Activated CD8-positive, alpha-beta memory T cell treated with anti-CD3 and anti-CD28 coated beads for 1 hour (primary cell): ENCODE data around the gene KMT2A.
"Not testable (repeated sequence)": the region's sequence is repeated elsewhere in the genome, so short reads cannot be mapped to it uniquely, and the experiment has no call there.

Source experiments
- DNase-seq, 2 donors: peaks; one replicate each; pipeline ENCODE4 v3.0.0-alpha.2; 2020; ENCODE audit warnings: low read depth in 1 of 2; ENCODE audit errors: extremely low read depth in 1 of 2

KMT2A gene

DNA sequence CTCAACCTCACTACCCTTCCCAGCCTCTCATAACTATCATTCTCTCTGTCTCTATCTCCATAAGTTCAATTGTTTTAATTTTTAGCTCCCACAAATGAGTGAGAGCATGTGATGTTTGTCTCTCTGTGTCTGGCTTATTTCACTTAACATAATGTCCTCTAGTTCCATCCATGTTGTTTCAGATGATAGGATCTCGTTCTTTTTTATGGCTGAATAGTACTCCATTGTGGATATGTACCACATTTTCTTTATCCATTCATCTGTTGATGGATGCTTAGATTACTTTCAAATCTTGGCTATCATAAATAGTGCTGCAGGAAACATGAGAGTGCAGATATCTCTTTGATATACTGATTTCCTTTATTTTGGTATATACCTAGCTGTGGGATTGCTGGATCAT, 44.9 kb downstream of the KMT2A start:
- not testable (repeated sequence) for DNase-seq

DNA sequence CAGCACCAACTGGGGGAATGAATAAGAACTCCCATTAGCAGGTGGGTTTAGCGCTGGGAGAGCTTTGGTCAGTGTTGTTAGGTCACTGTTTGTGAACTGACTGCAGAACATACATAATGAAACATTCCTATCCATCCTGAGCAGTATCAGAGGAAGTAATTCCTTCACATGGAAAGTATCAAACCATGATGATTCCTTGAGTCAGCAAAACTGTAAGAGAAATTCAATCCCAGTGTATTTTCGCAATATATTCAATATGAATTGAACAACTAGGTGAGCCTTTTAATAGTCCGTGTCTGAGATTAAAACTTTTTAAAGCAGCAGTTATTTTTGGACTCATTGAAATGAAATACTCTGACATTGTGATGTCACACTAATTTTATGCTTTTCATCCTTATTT, 48.1 kb downstream of the KMT2A start:
- no peak for DNase-seq

DNA sequence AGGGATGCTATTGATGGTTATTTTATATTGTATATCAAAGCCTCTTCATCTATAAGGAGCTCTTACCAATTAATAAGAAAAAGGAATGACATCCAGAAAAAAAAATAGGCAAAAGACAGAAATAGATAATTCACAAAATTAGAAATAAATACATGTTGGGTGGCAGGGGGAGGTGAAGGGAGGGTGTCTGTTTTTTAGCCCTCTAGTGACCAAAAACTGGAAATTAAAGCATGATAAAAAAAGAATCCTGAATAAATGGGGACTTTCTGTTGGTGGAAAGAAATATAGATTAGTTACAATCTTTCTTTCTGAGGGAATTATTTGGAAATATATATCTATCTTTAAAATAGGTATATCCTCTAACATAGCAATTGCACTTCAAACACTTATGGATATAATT, 49.0 kb downstream of the KMT2A start:
- DNase-seq = no peak

DNA sequence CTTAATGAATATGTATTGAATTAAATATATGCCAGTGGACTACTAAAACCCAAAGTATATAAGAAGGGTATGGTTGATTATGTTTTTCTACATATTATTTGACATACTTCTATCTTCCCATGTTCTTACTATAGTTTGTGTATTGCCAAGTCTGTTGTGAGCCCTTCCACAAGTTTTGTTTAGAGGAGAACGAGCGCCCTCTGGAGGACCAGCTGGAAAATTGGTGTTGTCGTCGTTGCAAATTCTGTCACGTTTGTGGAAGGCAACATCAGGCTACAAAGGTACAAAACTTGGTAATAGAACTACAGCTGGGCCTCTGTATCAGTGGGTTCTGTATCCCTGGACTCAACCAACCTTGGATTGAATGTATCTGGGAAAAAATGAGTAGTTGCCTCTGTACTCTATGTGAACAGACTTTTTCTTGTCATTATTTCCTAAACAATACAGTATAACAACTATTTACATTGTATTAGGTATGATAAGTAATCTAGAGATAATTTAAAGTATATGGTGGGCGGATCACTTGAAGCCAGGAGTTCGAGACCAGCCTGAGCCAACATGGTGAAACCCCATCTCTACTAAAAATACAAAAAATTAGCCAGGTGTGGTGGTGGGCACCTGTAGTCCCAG, 52.3 kb downstream of the KMT2A start:
- peak; percentile 62 to 66 for DNase-seq

DNA sequence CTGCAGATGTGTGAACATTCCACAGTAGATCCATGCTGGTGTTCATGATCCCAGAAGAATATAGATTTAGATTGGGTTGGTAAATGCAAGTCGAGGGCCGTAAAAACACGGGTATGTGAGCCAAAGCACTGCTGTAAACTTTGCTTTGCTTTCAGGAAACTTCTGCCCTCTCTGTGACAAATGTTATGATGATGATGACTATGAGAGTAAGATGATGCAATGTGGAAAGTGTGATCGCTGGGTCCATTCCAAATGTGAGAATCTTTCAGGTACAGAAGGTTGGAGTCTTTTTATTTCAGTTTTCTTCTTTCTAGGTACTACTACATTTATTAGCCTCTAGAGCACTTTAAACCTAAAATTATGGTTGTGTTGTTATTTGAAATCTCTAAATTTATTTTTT, 54.7 kb downstream of the KMT2A start:
- no peak for DNase-seq

DNA sequence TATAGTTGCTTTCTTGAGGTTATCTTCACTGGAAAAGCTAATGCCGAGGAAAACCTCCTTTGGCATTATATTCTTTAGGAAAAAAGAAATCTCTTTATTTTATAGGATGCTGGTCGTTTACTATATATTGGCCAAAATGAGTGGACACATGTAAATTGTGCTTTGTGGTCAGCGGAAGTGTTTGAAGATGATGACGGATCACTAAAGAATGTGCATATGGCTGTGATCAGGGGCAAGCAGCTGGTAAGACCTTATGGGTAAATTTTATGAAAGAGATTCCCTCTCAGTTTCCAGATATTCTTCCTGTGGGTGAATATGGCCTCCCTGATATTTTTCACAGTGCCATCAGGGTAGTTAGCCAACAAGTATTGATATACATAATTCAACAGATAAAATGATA, 61.5 kb downstream of the KMT2A start:
- no peak for DNase-seq

DNA sequence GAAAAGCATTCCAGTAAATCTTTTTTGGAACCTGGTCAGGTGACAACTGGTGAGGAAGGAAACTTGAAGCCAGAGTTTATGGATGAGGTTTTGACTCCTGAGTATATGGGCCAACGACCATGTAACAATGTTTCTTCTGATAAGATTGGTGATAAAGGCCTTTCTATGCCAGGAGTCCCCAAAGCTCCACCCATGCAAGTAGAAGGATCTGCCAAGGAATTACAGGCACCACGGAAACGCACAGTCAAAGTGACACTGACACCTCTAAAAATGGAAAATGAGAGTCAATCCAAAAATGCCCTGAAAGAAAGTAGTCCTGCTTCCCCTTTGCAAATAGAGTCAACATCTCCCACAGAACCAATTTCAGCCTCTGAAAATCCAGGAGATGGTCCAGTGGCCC, 66.9 kb downstream of the KMT2A start:
- no peak for DNase-seq

DNA sequence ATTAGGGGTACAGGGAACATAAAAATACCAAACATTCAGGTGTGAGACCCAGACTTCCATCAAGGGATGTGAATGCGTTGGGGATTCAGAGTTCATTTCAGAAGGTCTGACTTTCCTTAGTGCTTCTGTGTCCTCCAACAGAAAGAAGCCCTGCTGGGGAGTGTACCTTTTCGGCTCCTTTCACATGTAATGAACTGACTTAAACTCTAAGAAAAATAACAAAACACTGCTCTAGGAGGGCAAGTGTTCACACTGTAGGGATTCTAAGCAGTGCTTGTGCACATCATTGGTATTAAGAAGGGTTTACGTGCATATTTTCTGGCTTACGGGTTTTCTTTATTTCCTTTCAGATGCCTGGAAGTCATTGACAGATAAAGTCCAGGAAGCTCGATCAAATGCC, 75.3 kb downstream of the KMT2A start:
- no peak for DNase-seq

DNA sequence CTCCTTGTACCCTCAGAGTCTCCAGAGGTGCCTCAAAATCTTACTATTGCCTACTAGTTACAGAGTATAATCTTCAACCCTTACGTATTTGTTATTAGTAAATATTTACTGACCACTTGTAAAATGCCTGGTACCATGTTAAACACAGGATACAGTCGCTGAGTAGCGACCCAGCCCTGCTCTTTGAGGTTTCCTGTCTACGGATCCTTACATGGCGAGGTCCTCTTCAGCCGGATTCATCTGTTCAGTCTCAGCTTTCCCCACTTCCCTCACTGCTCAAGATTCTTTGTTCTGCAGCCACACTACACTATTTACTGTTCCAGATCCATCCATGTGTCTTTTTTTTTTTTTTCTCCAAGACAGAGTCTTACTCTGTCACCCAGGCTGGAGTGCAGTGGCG, 77.8 kb downstream of the KMT2A start:
- DNase-seq = no peak

DNA sequence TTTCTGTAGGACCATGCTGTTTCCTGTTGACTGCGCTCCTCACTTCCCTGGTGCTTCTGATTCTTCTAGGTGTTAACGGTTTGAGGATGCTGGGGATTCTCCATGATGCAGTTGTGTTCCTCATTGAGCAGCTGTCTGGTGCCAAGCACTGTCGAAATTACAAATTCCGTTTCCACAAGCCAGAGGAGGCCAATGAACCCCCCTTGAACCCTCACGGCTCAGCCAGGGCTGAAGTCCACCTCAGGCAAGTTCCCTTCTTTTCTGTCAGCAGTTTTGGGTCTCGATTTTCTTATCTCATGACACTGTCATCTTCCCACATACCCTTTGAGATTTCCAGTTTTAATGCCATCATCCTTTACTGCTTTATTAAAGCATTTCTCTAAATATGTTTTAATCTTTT, 83.3 kb downstream of the KMT2A start:
- no peak for DNase-seq

DNA sequence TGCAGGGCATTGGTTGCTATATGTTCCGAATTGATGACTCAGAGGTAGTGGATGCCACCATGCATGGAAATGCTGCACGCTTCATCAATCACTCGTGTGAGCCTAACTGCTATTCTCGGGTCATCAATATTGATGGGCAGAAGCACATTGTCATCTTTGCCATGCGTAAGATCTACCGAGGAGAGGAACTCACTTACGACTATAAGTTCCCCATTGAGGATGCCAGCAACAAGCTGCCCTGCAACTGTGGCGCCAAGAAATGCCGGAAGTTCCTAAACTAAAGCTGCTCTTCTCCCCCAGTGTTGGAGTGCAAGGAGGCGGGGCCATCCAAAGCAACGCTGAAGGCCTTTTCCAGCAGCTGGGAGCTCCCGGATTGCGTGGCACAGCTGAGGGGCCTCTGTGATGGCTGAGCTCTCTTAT, 85.6 kb downstream of the KMT2A start:
- DNase-seq = no peak

DNA sequence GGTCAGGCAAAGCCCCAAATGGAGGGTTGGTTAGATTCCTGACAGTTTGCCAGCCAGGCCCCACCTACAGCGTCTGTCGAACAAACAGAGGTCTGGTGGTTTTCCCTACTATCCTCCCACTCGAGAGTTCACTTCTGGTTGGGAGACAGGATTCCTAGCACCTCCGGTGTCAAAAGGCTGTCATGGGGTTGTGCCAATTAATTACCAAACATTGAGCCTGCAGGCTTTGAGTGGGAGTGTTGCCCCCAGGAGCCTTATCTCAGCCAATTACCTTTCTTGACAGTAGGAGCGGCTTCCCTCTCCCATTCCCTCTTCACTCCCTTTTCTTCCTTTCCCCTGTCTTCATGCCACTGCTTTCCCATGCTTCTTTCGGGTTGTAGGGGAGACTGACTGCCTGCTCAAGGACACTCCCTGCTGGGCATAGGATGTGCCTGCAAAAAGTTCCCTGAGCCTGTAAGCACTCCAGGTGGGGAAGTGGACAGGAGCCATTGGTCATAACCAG, 86.3 kb downstream of the KMT2A start:
- no peak for DNase-seq

DNA sequence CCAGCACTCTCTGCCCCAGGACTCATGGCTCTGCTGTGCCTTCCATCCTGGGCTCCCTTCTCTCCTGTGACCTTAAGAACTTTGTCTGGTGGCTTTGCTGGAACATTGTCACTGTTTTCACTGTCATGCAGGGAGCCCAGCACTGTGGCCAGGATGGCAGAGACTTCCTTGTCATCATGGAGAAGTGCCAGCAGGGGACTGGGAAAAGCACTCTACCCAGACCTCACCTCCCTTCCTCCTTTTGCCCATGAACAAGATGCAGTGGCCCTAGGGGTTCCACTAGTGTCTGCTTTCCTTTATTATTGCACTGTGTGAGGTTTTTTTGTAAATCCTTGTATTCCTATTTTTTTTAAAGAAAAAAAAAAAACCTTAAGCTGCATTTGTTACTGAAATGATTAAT, 88.1 kb downstream of the KMT2A start:
- DNase-seq = no peak

DNA sequence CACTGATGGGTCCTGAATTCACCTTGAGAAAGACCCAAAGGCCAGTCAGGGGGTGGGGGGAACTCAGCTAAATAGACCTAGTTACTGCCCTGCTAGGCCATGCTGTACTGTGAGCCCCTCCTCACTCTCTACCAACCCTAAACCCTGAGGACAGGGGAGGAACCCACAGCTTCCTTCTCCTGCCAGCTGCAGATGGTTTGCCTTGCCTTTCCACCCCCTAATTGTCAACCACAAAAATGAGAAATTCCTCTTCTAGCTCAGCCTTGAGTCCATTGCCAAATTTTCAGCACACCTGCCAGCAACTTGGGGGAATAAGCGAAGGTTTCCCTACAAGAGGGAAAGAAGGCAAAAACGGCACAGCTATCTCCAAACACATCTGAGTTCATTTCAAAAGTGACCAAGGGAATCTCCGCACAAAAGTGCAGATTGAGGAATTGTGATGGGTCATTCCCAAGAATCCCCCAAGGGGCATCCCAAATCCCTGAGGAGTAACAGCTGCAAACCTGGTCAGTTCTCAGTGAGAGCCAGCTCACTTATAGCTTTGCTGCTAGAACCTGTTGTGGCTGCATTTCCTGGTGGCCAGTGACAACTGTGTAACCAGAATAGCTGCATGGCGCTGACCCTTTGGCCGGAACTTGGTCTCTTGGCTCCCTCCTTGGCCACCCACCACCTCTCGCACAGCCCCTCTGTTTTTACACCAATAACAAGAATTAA, 88.6 kb downstream of the KMT2A start:
- DNase-seq = no peak

DNA sequence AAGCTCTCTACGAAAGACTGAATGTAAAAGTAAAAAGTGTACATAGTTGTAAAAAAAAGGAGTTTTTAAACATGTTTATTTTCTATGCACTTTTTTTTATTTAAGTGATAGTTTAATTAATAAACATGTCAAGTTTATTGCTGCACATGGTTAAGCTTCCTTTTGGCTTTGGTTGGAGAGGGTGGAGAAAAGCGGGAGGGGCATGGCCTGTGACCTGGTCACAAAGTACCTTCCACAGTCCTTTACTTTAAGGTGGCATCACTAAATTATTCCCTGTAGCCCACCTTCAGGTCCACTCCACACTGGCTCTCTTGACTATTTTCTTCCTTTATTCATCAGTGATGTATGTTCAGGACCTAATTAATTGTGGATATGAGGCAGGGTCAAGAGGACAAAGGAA, 90.4 kb downstream of the KMT2A start:
- no peak for DNase-seq

DNA sequence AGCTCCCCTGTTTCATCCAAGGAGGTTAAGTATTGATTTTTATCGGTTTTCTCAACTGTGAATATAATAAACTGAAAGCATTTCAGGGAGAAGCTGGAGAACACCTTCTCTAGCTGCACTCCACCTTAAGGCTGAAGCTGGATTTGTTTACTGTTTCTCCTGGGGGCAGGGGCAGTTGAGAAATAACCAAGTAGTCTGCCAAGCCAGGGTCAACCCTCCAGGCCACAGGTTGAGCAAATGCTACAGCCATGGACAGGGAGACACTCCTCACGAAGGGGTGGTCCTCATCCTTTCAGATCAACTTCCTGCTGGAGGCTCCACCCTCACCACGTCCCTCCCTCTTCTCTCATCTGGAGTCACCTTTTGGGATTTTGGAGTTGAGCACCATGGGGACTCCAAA, 90.8 kb downstream of the KMT2A start, which contains the start of gene TTC36:
TSS of gene TTC36 (plus strand) at position 366 of the 400 bp plus-strand sequence. CDS start at position 387, 21 bp downstream.
- no peak for DNase-seq

DNA sequence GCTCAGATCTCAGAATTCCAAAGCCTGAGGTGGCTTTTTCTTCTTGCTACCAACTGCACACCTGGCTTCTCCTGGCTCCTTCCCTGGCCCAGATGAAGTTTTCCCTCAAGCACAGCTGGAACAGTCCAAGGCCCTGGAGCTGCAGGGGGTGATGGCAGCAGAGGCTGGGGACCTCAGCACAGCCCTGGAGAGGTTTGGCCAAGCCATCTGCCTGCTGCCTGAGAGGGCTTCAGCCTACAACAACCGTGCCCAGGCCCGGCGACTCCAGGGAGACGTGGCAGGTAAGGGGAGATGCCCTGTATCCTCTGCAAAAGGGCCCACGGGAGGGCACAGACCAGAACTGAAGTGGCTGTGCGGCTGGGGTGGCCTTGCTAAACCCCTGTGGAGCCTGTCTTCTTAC, 92.2 kb downstream of the KMT2A start:
- DNase-seq = no peak

DNA sequence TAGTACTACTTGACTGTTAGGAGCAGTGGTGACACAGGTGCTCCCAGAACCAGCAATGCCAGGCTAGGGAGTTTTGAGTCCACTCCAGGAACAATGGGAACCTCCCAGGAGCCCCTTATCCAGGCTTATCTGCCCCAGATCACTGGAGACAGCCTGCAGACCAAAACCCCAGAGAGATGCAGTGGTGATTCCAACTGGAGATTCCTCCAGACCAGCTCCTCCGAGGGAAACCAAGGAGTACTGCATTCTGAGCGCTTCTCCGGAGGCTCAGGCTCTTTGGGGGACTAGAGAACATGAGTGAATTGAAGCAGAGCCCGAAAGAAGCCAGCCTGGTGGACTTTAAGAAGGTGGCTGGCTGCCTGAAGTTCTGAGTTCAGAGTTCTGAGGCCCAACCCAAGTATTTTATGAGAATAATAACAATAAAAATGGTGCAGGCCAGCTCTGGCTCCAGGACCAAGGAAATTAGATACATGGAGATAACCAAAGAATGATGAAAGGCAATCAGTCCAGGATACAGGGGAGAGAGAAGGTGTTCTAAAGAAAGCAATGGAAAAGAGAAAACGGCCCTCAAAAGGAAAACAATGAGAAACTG, 93.4 kb downstream of the KMT2A start:
- no peak for DNase-seq

DNA sequence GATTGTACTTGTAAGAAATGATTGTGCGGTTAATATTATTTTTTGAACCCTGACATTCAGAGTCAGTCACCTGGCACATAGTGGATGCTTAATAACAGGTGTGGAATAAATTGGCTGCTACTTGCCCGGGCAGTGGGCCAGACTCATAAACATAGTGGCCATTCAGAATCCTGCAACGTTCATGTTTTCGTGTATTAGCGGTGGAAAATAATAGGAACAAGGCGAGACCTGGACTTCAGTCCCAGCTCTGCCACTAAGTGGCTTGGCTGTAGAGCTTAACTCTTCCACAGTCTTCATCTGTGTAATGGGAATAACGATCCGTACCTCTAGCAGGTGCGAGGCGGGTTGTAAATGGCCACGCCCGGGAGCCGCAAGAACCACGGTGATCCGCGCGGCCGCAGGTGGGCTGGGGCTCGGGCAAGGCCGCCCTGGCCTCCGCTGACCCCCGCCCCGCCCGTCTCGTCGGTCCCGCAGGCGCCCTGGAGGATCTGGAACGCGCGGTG, 93.9 kb downstream of the KMT2A start:
- DNase-seq = no peak

DNA sequence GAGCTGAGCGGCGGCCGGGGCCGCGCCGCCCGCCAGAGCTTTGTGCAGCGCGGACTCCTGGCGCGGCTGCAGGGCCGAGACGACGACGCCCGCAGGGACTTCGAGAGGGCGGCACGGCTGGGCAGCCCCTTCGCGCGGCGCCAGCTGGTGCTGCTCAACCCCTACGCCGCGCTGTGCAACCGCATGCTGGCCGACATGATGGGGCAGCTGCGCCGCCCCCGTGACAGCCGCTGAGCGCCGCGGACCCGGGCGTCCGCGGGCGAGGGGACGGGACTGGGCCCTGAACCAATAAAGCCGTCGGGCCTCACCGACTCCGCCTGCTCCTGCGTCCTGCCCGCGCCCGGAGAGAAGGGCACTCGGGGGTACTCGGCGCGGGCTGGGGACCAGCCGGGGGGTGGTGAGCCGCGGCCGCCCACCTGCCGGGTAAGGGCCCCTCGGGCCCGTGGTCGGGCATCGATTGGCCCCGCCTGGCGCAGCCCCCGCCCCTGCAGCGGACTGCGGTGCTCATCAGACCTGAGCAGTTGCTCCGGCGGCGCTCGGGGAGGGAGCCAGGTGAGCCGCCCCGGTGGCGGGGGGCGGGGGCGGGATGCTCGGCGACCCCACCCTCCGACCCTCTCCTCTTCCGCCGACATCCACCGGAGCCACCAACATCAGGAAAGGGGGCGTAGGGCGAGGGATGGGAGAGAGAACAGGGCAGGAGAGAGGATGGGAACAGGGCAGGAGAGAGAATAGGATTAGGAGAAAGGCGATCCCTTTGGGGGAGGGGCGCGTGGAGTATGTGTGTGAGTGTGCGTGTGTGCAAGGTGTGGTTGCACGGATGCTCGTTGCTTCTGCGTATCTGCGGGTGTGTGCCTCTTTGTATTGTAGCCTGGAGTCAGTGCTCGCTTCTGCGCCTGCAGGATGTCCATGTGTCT, 94.6 kb downstream of the KMT2A start, which contains the start of gene TMEM25:
TSS of gene TMEM25 (plus strand) at position 510 of the 914 bp plus-strand sequence. CDS start 610 bp downstream, outside the sequence.
- peak; percentile 23 to 58 for DNase-seq

DNA sequence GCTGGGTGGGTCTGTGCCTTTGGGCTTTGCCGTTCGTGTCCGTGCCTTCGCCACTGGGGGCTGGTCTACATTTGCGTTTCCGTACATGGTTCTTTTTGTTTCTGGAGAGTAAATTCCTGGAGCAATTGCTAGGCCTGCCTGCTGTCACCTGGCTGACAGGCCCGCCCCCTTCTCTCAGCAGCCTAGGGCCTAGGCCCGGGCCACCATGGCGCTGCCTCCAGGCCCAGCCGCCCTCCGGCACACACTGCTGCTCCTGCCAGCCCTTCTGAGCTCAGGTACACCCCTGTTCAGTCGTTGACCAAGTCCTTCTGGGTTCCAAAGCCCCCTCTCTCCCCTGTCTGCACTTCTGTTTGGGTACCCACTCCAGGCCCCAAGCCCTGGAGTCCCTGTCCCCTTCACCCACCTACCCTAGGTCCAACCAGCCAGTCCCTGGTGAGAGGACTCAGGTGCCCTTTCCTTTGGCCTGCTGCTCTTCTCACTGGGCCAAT, 95.3 kb downstream of the KMT2A start:
- no peak for DNase-seq
